Kidney glomerular epithelial cell (primary cell): ENCODE data around the gene STAC3.

Experiments
- DNase-seq: peaks from one replicate; lab custom pipeline; 2025; lab: John Stamatoyannopoulos, UW

STAC3 gene

GRCh38 chr12:57254506-57255280, 3.7 kb upstream of the STAC3 start:
- no peak for DNase-seq

DNA sequence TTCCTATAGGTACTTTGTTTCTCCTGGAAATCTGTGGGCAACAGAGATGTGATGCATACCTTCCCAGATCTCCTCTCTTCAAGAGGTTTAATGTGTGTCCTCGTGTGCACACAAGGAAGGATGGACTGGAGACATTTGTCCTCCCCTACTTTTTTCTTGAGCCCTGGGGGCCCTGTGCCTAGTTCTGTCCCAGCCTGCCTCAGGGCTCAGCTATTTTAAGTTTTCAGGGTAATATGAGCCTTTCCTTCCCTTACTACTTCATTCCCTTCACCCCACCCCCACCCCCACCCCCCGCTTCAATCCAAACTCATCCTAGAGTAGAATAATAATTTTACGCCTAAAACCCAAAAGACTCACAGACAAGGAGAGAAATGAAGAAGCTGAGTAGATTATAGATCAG, 446 bp downstream of the STAC3 start:
- DNase-seq, result no peak

- no peak for DNase-seq
Measured at GRCh38 chr12:57248934-57249742, 1.8 kb downstream of the STAC3 start.

GRCh38 chr12:57247041-57247440, 3.9 kb downstream of the STAC3 start:
- DNase-seq, result no peak

GRCh38 chr12:57244312-57244696, 6.7 kb downstream of the STAC3 start:
- DNase-seq, result no peak

DNA sequence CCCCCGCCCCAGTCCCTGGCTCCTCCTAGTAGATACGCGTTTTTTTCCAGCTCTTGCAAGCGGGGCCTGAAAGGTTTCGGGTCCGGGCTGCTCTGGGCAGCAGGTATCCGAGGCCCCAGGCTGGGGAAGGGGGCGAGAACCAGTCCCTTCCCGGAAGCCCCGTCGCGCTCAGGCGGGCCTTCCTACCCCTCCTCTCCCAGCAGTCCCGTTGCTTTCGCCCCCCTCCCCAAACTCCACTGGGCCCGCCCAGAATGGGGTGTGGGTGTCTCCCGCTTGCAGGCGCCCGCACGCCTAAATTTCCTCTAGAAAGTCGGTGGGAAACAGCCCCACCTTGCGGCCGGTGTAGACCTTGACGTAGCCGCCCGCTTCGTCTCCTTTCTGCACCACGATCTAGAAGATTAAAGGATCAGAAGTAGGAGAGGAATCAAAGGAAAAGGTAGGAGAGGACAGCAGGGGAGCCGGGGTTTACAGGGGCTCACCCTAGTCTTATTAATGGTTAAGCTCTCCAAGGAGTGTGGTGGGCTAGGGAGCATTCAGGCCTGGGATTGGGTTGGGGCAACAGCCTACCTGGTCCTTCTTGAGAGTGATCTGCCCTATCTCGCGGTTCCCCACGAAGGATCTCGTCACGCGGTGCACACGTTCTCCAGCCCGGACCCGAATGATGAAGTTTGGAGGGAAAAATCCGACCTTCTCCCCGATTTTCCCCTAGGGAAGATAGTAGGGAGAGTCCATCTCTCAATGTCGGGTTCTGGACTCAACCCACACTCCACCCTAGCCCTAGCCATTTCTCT, 7.3 kb downstream of the STAC3 start:
- peak; percentile 39 for DNase-seq

DNA sequence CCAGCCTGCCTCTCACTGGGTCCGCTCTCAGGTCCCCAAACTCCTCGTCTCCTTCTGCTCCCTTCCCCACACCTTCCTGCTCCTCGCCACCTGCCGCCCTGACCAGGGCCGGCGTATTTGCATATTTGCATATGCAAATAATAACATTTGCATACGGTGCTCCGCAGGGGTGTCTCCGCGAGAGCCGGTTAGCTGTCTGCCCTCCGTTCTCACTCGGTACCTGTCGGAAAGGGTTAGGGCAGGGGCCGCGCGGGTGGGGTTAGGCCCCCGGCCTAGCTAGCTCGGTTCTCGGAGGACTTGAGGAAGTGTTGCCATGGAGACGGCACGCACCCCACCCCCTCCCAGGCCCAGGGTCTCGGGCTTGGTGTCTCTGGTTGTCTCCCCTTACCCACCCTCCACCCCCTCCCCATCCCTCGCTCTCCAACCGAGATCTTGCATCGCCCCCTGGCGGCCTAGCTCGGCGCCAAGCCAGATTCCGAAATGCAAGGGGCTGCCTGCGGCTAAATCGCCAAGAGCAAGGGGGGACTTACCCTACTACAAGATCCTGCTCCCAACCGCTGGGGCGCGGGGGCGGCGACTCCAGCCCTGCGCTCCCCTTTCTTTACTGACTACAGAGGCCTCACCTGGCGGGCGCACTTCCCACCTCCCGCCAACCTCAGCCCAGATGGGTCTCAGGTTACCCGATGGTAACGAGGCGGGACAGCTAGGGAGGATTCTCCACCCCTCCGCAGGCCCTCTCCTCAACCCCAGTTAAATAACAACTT, 8.1 kb downstream of the STAC3 start:
- no peak for DNase-seq

DNA sequence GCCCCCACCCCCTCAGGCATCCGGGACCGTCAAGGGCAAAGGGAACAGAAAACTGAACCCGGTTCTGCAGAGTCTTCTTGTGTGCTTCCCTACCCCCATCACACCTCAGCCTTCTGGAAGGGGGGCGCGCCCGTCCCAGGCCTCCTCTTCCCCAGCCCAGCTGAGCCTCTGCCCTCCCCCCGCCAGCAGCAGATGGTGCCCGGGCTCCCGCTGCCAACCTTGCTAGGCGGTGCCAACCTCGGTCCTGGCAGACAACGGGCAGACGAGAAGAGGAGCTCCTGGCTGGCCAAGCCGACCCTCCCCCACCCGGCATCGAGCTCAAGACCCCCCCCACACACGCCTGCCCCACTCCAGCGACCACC, 8.7 kb downstream of the STAC3 start:
- no peak for DNase-seq

DNA sequence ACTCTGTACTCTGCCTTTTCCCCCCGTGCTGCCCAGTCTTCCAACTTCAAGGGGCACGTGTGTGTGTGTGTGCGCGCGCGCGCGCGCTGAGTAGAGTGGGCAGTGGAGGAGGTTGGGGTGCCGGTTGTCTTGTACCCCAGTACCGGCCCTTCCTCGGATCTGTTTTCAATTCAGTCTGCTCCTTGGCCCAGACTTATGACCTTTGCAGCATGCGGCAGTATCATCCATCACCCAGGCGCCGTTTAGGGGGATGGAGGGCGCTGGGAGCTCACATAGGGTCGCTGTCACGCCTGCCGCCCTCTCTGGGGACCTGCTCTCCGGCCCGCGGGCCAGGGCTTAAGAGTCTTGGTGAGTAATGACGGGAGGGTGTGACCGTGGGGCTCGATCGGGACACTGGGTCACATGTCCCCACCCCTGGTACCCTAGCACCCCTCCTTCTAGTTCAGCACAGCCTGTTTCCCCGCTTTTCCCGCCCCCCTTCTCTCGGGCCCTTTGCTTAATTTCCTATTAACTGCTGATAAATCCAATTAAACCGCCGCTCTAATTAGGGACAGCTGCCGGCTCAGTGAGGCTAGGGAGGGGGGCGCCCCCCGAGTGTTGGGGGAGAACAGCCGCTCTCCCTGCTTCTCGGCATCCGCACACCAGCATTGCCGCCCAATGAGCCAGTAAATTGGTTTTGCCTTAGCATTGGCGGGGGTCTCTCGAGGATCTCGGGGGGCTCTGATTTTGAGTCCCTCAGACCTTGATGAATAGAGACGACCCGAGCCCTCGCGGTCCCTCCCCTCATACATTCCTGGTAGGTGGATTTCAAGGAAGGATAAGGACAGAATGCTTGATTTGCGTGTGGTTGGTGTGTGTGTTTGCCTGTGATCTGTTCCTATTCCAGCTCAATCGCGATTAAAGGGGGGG, 9.3 kb downstream of the STAC3 start:
- no peak for DNase-seq

GRCh38 chr12:57240926-57241401, 10.0 kb downstream of the STAC3 start:
- no peak for DNase-seq

DNA sequence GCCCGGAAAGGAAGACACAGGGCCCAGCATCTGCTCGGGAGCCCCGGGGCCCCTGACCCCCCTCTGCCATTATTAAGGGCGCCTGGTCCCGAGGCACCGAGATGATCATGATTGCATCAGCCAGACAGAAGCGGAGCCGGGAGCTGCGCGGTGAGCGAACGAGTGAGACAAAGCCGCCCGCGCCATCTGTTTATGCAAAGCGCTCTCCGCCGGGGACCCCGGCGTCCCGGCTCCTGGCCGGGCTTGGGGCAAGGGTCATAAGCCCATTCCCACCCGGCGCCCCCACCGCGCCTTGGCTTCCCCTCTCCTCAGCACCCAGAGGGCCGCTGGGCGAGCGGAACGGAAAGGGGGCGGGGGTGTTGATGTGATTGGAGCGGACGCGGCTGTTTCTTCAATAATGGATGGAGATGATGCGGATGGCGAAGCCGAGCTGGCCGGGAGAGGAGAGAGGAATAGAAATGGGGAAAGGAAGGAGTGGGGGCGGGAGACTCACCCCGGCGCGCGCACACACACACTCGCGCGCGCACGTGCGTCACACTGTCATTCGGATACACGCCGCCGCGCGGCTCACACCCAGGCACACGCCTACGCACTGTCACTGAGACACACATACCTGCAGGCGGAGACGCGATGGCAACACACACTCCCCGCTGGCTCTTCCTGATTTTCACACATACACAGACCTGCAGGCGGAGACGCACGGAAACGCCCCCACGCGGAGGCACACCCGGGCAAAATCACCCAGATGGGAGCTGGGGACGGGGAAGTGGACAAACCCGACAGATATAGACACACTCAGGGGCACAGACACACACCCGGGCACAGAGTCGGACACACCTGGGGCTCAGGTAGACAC, 10.7 kb downstream of the STAC3 start:
- no peak for DNase-seq

DNA sequence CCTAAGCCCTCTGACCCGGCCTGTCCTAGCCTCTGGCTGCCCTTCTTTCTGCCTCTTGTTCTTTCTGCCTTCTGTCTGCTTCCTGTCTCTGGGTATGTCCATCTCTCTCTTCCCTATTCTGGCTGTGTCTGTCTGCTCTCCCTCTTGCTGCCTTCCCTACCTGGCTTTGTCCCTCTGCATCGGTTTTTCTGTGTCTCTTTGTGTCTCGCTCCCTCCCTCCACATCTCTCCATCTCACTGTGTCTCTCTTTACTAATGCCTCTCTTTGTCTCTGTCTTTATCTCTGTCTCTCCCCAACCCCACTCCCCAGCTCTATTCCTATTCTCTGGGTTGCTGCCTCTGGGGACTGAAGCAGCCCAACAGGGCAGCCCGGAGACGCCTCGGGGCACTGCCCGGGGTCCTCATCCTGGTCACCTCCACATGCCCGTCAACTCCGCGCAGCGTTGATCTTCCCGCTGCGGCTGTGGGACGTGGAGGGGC, 11.4 kb downstream of the STAC3 start:
- no peak for DNase-seq

- DNase-seq, result peak; percentile 75
Measured at GRCh38 chr12:57238854-57239554, 12.0 kb downstream of the STAC3 start.

DNA sequence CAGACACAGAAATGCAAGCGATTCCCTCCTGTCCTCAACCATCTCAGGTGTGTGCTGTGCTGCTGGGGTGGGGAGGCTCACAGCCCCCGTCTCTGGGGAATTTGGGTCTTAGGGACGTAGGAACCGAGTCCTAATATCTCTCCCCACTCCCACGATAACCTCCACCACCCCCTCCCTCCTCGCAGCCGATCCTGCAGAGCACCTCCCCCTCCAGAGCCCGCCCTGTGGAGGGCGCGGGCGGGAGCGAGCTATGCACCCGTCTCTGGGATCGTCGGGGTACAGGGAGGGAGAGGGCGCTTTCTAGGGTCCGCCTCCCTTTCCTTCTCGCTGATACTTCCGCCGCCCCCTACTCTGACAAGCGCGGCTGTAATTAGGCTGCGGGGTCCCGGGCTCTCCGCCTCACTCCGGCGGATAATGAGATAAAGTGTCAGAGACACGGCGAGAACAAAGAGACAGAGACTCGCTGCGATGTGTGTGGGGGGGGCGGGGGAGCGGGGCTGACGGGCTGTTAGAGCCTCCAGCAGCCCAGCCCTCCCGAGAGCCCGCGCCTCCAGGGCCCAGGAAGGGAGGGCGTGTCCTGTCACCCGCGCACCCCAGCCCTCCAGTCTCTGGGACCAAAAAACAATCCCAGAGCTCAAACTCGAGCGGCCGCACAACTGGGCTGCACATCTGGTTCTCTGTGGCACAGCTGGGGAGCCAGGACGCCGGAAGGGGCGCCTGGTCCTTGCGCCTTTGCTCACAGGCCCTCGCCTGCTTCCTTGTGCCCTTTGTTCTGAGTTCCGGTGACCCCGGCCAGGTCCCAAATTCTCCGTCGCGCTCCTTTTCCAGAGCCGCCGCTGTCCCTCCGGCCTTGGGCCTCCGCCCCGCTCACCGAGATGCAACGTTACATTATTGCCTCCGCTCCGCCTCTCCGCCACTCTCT, 12.8 kb downstream of the STAC3 start:
- DNase-seq, result no peak

GRCh38 chr12:57237596-57237931, 13.4 kb downstream of the STAC3 start:
- no peak for DNase-seq

GRCh38 chr12:57236925-57237595, 13.9 kb downstream of the STAC3 start:
- DNase-seq, result no peak

DNA sequence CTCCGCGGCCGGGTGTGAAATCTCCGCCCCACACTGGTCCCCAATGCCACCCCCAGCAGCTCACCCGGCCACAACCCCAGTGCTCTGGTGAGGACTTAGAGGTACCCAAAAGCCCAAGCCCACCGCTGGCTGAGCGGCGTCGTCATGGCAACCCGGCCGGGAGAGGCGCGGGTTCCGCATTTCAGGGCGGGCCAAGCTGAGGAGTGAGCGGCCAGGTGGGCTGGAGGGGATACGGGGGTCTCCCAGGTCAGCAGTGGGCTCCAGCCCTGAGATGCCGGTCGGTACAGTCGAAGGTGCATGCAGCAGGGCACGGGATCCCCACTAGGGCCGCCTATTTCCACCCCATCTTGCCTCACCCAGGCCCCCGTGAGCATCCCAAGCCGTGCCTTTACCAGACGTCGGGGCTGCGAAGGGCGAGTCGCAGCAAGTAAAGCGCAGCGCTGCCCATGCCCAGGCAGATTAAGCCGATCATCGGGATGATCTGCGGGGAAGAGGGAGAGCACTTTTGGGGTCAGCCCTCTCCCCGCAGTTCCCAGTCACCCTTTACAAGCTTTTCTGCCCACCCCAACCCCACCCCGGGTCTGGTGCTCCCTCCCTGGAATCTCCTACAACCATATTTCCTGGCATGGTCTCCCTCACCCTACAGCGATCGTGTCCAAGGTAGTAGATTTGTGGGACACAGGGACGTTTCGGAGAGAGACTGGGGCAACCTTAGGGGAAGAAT, 14.6 kb downstream of the STAC3 start:
- DNase-seq, result no peak
